Endothelial cell of umbilical vein (primary cell): ENCODE measurements around the gene PPHLN1. TPM values are rescaled to one million over a fixed set of nuclear protein-coding genes. Genes with fewer than 3 reads are reported as not detected.

Source experiments
- BruUV-seq: library from RNA; stranded (reverse); fragments of 400-500 nt; replicated peaks from 2 replicates; lab custom pipeline; 2021; lab: Mats Ljungman, UMichigan
- CTCF ChIA-PET: fragments of 300-600, 350-600 bp; sonication (Branson Sonifier 250); formaldehyde crosslinking; loops from one replicate; lab custom pipeline; 2021; ENCODE audit warnings: antibody characterized with exemption, inconsistent platforms; lab: Charles Lee
- POLR2A ChIA-PET: fragments of 300-600, 350-600 bp; sonication (Branson Sonifier 250); formaldehyde crosslinking; loops from one replicate; lab custom pipeline; 2021; ENCODE audit warnings: antibody characterized with exemption, inconsistent platforms; lab: Charles Lee
- DNase-seq: peaks from one replicate; pipeline ENCODE4 v3.0.0-alpha.2; 2011; ENCODE audit warnings: low read depth, low spot score
- FAIRE-seq: peaks from 2 replicates; lab custom pipeline; 2011; peaks lifted over from hg19 to GRCh38; lab: Jason Lieb, UNC
- H2AFZ ChIP-seq: 2 replicates; pipeline ENCODE4 v1.6.0; 2012; ENCODE audit warnings: low read depth, low read length, control low read depth, inconsistent platforms
- H3K27ac ChIP-seq: 2 replicates; pipeline ENCODE4 v1.5.1; 2011; ENCODE audit warnings: low read depth, mild to moderate bottlenecking, control low read depth, low read length, moderate library complexity; ENCODE audit not compliant: insufficient read depth
- H3K27me3 ChIP-seq, 2 experiments: 2 replicates each; pipeline versions ENCODE4 v1.6.0 to v1.6.1; 2011; ENCODE audit warnings: low read length in 2 of 2, mixed read lengths in 1 of 2; ENCODE audit not compliant: control insufficient read depth in 2 of 2, insufficient read depth in 2 of 2
- H3K36me3 ChIP-seq, 2 experiments: 2 replicates in 1 of 2; 3 replicates in 1 of 2; pipeline ENCODE4 v1.5.1; 2011; ENCODE audit warnings: low read length in 2 of 2, mild to moderate bottlenecking in 1 of 2, moderate library complexity in 1 of 2; ENCODE audit not compliant: control insufficient read depth in 2 of 2, insufficient read depth in 2 of 2; ENCODE audit errors: extremely low read depth in 1 of 2
- H3K4me1 ChIP-seq: 3 replicates; pipeline ENCODE4 v1.5.1; 2011; ENCODE audit warnings: mild to moderate bottlenecking, low read length; ENCODE audit not compliant: control insufficient read depth, insufficient read depth; ENCODE audit errors: extremely low read depth
- H3K4me2 ChIP-seq: 2 replicates; pipeline ENCODE4 v1.6.1; 2011; ENCODE audit warnings: low read length, control low read depth, mixed read lengths; ENCODE audit not compliant: insufficient read depth
- H3K4me3 ChIP-seq, 3 experiments: fragments of 200-600 bp in 1 of 3; sonication (generic), shearing (Covaris generic) in 1 of 3; replicated peaks in 1 of 3; 2 replicates each; pipeline ENCODE4 v1.5.1; 2011 to 2016; ENCODE audit warnings: control low read depth in 3 of 3, low read length in 3 of 3, mild to moderate bottlenecking in 2 of 3, inconsistent platforms in 1 of 3, low read depth in 1 of 3, moderate library complexity in 1 of 3; ENCODE audit not compliant: insufficient read depth in 1 of 3
- H3K79me2 ChIP-seq: 2 replicates; pipeline ENCODE4 v1.6.0; 2012; ENCODE audit warnings: low read length, inconsistent platforms; ENCODE audit not compliant: control insufficient read depth, insufficient read depth
- H3K9ac ChIP-seq: replicated peaks from 2 replicates; pipeline ENCODE3; 2011; ENCODE audit warnings: low read length, control low read depth; ENCODE audit not compliant: insufficient read depth; ENCODE audit errors: extremely low read depth
- H3K9me1 ChIP-seq: replicated peaks from 3 replicates; pipeline ENCODE4 v1.6.0; 2011; ENCODE audit warnings: mild to moderate bottlenecking, low read length; ENCODE audit not compliant: control insufficient read depth, insufficient read depth; ENCODE audit errors: extremely low read depth
- H3K9me3 ChIP-seq: replicated peaks from 2 replicates; pipeline ENCODE4 v1.5.1; 2012; ENCODE audit warnings: low read length, inconsistent platforms; ENCODE audit not compliant: control insufficient read depth, insufficient read depth
- H4K20me1 ChIP-seq: replicated peaks from 2 replicates; pipeline ENCODE3; 2011; ENCODE audit warnings: mild to moderate bottlenecking, low read length; ENCODE audit not compliant: control insufficient read depth, insufficient read depth; ENCODE audit errors: extremely low read depth
- EZH2 ChIP-seq: IDR thresholded peaks from 2 replicates; pipeline ENCODE4 v1.6.1; 2012; ENCODE audit warnings: borderline replicate concordance, low read depth, mild to moderate bottlenecking, moderate library complexity, low read length, inconsistent platforms; ENCODE audit not compliant: severe bottlenecking
- FOS ChIP-seq: IDR thresholded peaks from 2 replicates; pipeline ENCODE4 v1.6.1; 2011; ENCODE audit warnings: mild to moderate bottlenecking, low read length, moderate library complexity, borderline replicate concordance; ENCODE audit not compliant: insufficient read depth
- GATA2 ChIP-seq: IDR thresholded peaks from 2 replicates; pipeline ENCODE4 v1.7.0; 2011; ENCODE audit warnings: low read depth, mild to moderate bottlenecking, moderate library complexity, mixed read lengths, low read length; ENCODE audit not compliant: insufficient read length, insufficient read depth
- JUN ChIP-seq: IDR thresholded peaks from 2 replicates; pipeline ENCODE4 v1.6.1; 2011; ENCODE audit warnings: borderline replicate concordance, low read depth; ENCODE audit not compliant: insufficient read length, insufficient read depth
- MYC ChIP-seq: IDR thresholded peaks from one replicate; pipeline ENCODE4 v1.6.1; 2011; ENCODE audit warnings: mild to moderate bottlenecking, low read depth, low read length
- POLR2A ChIP-seq: IDR thresholded peaks from 2 replicates; pipeline ENCODE4 v1.6.1; 2012; ENCODE audit warnings: low read depth, mild to moderate bottlenecking, control low read depth, low read length
- POLR2AphosphoS5 ChIP-seq: IDR thresholded peaks from 2 replicates; pipeline ENCODE4 v1.6.1; 2012; ENCODE audit warnings: low read depth, mild to moderate bottlenecking, control low read depth, low read length, moderate library complexity; ENCODE audit not compliant: insufficient read depth
- dilution Hi-C: fragments of 300-500 bp; cut with MboI; formaldehyde crosslinking; loops from one replicate; pipeline ENCODE4 v1.15.0; 2019; ENCODE audit warnings: low sequenced_read_pairs; ENCODE audit not compliant: extremely low pct_ligation_motif_present
- intact Hi-C: fragments of 100-400 bp; cut with micrococcal nuclease; formaldehyde crosslinking; loops from one replicate; pipeline ENCODE4 v1.10.0; 2022
- polyA plus RNA-seq, 4 experiments: library from polyadenylated mRNA; depleted of rRNA in 3 of 4; stranded (reverse) in 3 of 4; unstranded in 1 of 4; fragments of >200 nt; gene quantifications; 2 replicates each; pipeline versions ENCODE4 v1.2.1 to v1.2.3, GENCODE V29; 2011 to 2012; ENCODE audit warnings: missing spikeins in 1 of 4
- total RNA-seq: library from RNA; stranded (reverse); gene quantifications from 2 replicates; pipeline ENCODE4 v1.2.3, GENCODE V29; 2021
- TF ChIP-seq, protein P1 (sequence below), 2 donors: IDR thresholded peaks; 1 replicate in 1 of 2; 2 replicates in 1 of 2; pipeline ENCODE4 v1.5.1; 2011; ENCODE audit warnings: low read length in 2 of 2, mild to moderate bottlenecking in 2 of 2, moderate library complexity in 2 of 2, control low read depth in 1 of 2, inconsistent platforms in 1 of 2, low read depth in 1 of 2; ENCODE audit not compliant: insufficient read depth in 1 of 2; ENCODE audit errors: extremely low read depth in 1 of 2
- TF ChIP-seq, protein P2 (sequence below): IDR thresholded peaks from 2 replicates; pipeline ENCODE4 v1.6.1; 2011; ENCODE audit not compliant: insufficient read depth, insufficient read length

The PPHLN1 gene
- total and polyA plus RNA-seq, 2 donors (not counting 3 experiments of a cell fraction or from before 2014, with no cell fraction given), result 23.4 to 62.2 TPM

DNA sequence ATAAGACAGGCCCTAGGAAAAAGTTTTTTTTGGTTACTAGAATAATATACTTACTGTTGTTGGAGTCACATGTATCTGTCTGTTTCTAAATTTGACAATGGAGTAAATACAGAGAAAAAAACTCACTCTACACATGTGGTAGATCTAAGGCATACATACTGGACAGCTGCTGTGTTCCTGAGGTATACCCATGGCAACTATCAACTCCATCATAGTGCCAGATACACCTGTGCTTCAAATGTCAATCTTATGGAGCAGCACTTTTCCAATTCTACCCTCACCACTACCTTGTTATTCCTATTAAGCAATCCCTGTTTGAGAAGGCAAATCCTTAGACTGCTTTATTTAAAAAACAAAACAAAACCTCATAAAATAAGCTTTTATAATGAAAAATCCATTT, 3.4 kb upstream of the PPHLN1 start:
- Histone ChIP-seq H3K79me2 (peaks cover 21% of the 10 kb centered on the region), H3K27ac (no peak overlapping the region), H3K4me3 (no peak overlapping the region), H3K9ac (no peak overlapping the region), H3K36me3 (no peaks in the 10 kb centered on the region), H4K20me1 (no peaks in the 10 kb centered on the region), H3K4me2 (no peak overlapping the region), H3K27me3 (no peaks in the 10 kb centered on the region), H3K4me1 (peaks cover 17% of the 10 kb centered on the region), H2AFZ (no peak overlapping the region), H3K9me1 (no peaks in the 10 kb centered on the region), H3K9me3 (no peaks in the 10 kb centered on the region)
- FAIRE-seq (no peak), DNase-seq (no peak)
- dilution Hi-C loops, result no loop called here
- POLR2A ChIA-PET, result no interaction called here
- intact Hi-C loops, result loop anchor here (10.0 kb wide), 1 partner anchor 298 kb away; no protein-coding TSS in a partner anchor
- TF ChIP-seq POLR2A (no peak), MYC (no peak), JUN (no peak), POLR2AphosphoS5 (no peak), EZH2 (no peak), FOS (no peak), GATA2 (no peak)
- TF ChIP-seq, protein P1, sequence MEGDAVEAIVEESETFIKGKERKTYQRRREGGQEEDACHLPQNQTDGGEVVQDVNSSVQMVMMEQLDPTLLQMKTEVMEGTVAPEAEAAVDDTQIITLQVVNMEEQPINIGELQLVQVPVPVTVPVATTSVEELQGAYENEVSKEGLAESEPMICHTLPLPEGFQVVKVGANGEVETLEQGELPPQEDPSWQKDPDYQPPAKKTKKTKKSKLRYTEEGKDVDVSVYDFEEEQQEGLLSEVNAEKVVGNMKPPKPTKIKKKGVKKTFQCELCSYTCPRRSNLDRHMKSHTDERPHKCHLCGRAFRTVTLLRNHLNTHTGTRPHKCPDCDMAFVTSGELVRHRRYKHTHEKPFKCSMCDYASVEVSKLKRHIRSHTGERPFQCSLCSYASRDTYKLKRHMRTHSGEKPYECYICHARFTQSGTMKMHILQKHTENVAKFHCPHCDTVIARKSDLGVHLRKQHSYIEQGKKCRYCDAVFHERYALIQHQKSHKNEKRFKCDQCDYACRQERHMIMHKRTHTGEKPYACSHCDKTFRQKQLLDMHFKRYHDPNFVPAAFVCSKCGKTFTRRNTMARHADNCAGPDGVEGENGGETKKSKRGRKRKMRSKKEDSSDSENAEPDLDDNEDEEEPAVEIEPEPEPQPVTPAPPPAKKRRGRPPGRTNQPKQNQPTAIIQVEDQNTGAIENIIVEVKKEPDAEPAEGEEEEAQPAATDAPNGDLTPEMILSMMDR (IDR thresholded peaks at IDR 0.05; ENCODE audit: extremely low read depth in 1 of 2, insufficient read depth in 1 of 2, low read depth in 1 of 2, low read length in 2 of 2), result no peak
- TF ChIP-seq, protein P2, sequence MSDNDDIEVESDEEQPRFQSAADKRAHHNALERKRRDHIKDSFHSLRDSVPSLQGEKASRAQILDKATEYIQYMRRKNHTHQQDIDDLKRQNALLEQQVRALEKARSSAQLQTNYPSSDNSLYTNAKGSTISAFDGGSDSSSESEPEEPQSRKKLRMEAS, result no peak
- BruUV-seq, result no TSS peak
- CTCF ChIA-PET, result interaction anchor here (1.7 kb wide), 1 partner anchor 10 kb away, joined by 9 read pairs; no protein-coding TSS in a partner anchor
